Measurements from ENCODE around the gene NTM.

DNA sequence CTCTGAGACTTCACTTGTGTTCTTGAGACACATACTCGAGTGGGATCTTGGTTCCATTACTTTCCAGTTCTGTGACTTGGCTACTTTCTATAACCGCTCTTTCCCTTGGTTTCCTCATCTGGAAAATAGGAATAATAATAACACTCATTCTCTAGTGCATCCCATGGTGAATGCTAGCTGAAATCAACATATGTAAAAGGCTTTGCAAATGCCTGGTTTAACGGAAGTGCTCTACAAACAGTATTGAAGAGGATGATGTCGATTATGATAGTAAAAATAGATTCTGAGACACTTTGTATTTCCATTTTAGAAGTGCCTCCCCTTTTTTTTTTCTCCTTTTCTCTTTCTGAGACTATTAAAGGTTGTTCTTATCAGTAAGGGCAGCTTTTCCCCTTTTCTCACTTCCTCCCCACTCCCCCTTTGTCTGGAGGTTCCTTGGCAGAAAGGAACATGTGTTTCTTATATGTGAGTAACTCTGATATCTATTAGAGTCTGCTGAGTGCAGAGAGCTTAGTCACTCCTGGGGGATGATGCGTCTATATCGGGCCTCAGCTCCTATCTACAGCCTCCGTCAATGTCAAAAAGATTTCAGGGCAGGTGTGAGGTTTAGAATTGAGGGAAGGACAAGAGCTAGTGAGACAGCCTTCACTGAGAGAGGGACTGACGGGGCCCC is 489.3 kb downstream of the NTM start:
- TF ChIP-seq, protein P1, sequence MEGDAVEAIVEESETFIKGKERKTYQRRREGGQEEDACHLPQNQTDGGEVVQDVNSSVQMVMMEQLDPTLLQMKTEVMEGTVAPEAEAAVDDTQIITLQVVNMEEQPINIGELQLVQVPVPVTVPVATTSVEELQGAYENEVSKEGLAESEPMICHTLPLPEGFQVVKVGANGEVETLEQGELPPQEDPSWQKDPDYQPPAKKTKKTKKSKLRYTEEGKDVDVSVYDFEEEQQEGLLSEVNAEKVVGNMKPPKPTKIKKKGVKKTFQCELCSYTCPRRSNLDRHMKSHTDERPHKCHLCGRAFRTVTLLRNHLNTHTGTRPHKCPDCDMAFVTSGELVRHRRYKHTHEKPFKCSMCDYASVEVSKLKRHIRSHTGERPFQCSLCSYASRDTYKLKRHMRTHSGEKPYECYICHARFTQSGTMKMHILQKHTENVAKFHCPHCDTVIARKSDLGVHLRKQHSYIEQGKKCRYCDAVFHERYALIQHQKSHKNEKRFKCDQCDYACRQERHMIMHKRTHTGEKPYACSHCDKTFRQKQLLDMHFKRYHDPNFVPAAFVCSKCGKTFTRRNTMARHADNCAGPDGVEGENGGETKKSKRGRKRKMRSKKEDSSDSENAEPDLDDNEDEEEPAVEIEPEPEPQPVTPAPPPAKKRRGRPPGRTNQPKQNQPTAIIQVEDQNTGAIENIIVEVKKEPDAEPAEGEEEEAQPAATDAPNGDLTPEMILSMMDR (IDR thresholded peaks at IDR 0.05) = no peak
- TF ChIP-seq POLR2A (IDR thresholded peaks at IDR 0.05) = no peak

Measured in uterus (tissue), 2 donors.